ENCODE results near the gene SCYL3.
A peak's percentile ranks its signal among the peaks of the same experiment; 100 is the strongest.

The SCYL3 gene

DNA sequence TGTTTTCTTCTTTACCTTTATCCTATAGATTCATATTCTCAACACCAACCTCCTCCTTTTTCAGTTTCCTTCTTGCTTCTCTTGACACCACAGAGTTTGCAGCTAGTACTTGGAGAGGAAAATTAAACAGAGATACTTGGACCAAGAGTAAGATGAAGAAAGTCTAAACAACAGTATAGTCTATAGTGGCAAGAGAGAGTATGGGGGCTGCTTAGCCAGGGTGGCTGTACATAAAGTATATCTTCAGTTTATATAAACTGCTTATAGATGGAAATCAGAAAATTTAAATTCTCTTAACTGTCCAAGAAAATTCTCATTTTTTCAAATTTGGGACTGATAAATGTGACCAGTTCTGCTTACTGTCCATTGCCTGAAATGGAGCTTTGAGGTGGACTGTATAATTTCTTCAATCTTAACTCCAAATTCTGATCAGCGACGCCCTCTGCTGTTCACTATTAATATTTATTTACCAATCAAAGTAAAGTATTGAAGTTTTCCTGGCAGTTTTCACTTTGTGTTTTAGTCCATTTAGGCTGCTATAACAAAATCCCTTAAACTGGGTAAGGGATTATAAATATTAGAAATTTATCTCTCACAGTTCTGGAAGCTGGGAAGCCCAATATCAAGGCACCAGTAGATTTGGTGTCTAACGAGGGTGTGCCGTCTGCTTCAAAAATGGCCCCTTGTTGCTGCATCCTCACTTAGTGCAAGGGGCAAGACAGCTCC lies 84.2 kb downstream of the SCYL3 start:
- DNase-seq: peak; percentile 8

GRCh38 chr1:169804941-169805340 lies 88.8 kb downstream of the SCYL3 start:
- DNase-seq: no peak

DNA sequence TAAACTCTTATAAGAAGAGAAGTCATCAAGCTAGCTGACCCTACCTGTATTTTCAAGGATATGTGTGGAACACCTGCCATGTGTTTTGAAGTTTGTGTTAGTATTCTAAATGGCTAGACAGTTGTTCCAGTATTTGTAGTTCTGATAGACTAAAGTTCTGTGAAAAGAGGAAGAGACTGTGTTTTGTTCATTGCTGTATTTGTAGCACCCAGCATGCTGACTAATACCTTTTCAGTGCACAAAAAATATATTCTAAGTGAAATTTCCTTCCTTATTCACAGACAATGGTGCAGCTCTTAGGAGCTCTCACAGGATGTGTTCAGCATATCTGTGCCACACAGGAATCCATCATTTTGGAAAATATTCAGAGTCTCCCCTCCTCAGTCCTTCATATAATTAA lies 90.8 kb downstream of the SCYL3 start:
- DNase-seq: no peak

Data from activated gamma-delta T cell treated with Interleukin-2 at 50 U/mL for 16 hours (primary cell).